ENCODE data around the gene TCL1A.

DNA sequence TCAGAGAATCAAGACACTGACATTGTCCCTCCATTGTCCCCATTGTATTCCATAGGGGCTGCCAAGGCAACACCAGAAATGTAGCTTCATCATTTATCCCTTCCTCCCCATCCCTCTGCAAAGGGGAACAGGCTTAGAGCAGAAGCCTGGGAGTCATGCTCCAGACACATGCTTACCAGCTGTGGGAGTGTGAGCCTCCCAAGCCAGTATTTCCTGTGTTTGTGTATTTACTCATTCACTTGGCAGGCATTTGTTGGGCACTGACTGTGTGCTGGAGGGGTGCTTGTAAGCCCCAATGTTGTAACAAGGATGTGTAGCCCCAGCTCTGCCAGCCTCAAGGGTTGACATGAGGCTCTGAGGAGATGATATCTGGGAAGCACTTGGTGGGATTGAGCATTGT, 46.0 kb upstream of the TCL1A start:
- no peak for TF ChIP-seq CREB1 (IDR thresholded peaks at IDR 0.05; ENCODE audit: low read depth)
- TF ChIP-seq TCF12 (IDR thresholded peaks at IDR 0.05; ENCODE audit: low read depth): no peak
- TF ChIP-seq RAD21 (IDR thresholded peaks at IDR 0.05; ENCODE audit: low read depth): no peak
- no peak for TF ChIP-seq ZBTB7A (IDR thresholded peaks at IDR 0.05; ENCODE audit: low read depth)
- TF ChIP-seq, protein P1, sequence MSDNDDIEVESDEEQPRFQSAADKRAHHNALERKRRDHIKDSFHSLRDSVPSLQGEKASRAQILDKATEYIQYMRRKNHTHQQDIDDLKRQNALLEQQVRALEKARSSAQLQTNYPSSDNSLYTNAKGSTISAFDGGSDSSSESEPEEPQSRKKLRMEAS (IDR thresholded peaks at IDR 0.05): no peak
- no peak for TF ChIP-seq EGR1 (IDR thresholded peaks at IDR 0.05)
